ENCODE results near the gene NHP2.

Gene NHP2

GRCh38 chr5:178123966-178124925 is 29.4 kb downstream of the NHP2 start:
- H3K4me3 ChIP-seq (replicated peaks; ENCODE audit: low read depth, low read length), result no peak overlapping the region
- no peak for TF ChIP-seq CTCF (IDR thresholded peaks at IDR 0.05; ENCODE audit: low read length, missing control alignments)
- DNase-seq (ENCODE audit: low read depth), result no peak

GRCh38 chr5:178123094-178123965 is 30.4 kb downstream of the NHP2 start:
- DNase-seq (ENCODE audit: low read depth), result no peak
- H3K4me3 ChIP-seq (replicated peaks; ENCODE audit: low read depth, low read length), result no peak overlapping the region
- TF ChIP-seq CTCF (IDR thresholded peaks at IDR 0.05; ENCODE audit: low read length, missing control alignments), result no peak

GRCh38 chr5:178122346-178122745 is 31.3 kb downstream of the NHP2 start:
- TF ChIP-seq CTCF (IDR thresholded peaks at IDR 0.05; ENCODE audit: low read length, missing control alignments), result no peak
- no peak overlapping the region for H3K4me3 ChIP-seq (replicated peaks; ENCODE audit: low read depth, low read length)
- DNase-seq (ENCODE audit: low read depth), result no peak

- TF ChIP-seq CTCF (IDR thresholded peaks at IDR 0.05; ENCODE audit: low read length, missing control alignments), result no peak
- H3K4me3 ChIP-seq (replicated peaks; ENCODE audit: low read depth, low read length), result no peak overlapping the region
- DNase-seq (ENCODE audit: low read depth), result peak; percentile 17
These were observed 32.1 kb downstream of the NHP2 start for GRCh38 chr5:178121391-178122276.

- peak; percentile 49 for TF ChIP-seq CTCF (IDR thresholded peaks at IDR 0.05; ENCODE audit: low read length, missing control alignments)
- peak; percentile 74 for DNase-seq (ENCODE audit: low read depth)
- no peak overlapping the region for H3K4me3 ChIP-seq (replicated peaks; ENCODE audit: low read depth, low read length)
These were observed 32.9 kb downstream of the NHP2 start for GRCh38 chr5:178120607-178121357.
